GM21390 (cell line): ENCODE measurements around the gene NPR2.

Experiments used
- ATAC-seq: cut with Tn5 transposase; IDR thresholded peaks from one replicate; pipeline ENCODE4 v1.9.1; 2021; ENCODE audit not compliant: unreplicated experiment

Gene NPR2

GRCh38 chr9:35798658-35799374, 7.4 kb downstream of the NPR2 start:
- no peak for ATAC-seq

- no peak for ATAC-seq
Measured at GRCh38 chr9:35800530-35800929, 9.1 kb downstream of the NPR2 start.

- ATAC-seq: no peak
Measured at GRCh38 chr9:35801328-35802128, 10.1 kb downstream of the NPR2 start.

GRCh38 chr9:35806101-35806500, 14.7 kb downstream of the NPR2 start:
- no peak for ATAC-seq

- ATAC-seq: no peak
Measured at GRCh38 chr9:35808433-35808832, 17.0 kb downstream of the NPR2 start.

- no peak for ATAC-seq
Measured at GRCh38 chr9:35810122-35810521, 18.7 kb downstream of the NPR2 start.

- no peak for ATAC-seq
Measured at GRCh38 chr9:35811381-35812024, 20.1 kb downstream of the NPR2 start.

- peak; percentile 65 for ATAC-seq
Measured at GRCh38 chr9:35812025-35812602, 20.7 kb downstream of the NPR2 start, which contains the start of gene SPAG8. Gene SPAG8, minus strand, starts transcription at chr9:35812262. Its CDS starts 115 bp downstream, at chr9:35812147.

GRCh38 chr9:35813434-35814105, 22.2 kb downstream of the NPR2 start:
- ATAC-seq: no peak

GRCh38 chr9:35814106-35814840, 22.9 kb downstream of the NPR2 start:
- peak; percentile 19 for ATAC-seq

GRCh38 chr9:35814841-35815543, 23.6 kb downstream of the NPR2 start, which contains the start of gene HINT2:
Gene HINT2, minus strand, starts transcription at chr9:35815042. Its CDS starts 63 bp downstream, at chr9:35814979.
- peak; percentile 71 for ATAC-seq

- no peak for ATAC-seq
Measured at GRCh38 chr9:35816708-35817107, 25.3 kb downstream of the NPR2 start.

GRCh38 chr9:35818341-35818740, 26.9 kb downstream of the NPR2 start:
- no peak for ATAC-seq

GRCh38 chr9:35820076-35820475, 28.7 kb downstream of the NPR2 start:
- ATAC-seq: no peak

GRCh38 chr9:35822926-35823325, 31.5 kb downstream of the NPR2 start:
- ATAC-seq: no peak

GRCh38 chr9:35826071-35826701, 34.8 kb downstream of the NPR2 start:
- no peak for ATAC-seq

- no peak for ATAC-seq
Measured at GRCh38 chr9:35827486-35827885, 36.1 kb downstream of the NPR2 start.

- ATAC-seq: no peak
Measured at GRCh38 chr9:35828716-35829083, 37.3 kb downstream of the NPR2 start, which contains the start of gene FAM221B. Gene FAM221B, minus strand, starts transcription at chr9:35828732. Its CDS starts 2,571 bp downstream, at chr9:35826161.
